ENCODE results near the gene ILRUN.
"Not testable (repeated sequence)": the region's sequence is repeated elsewhere in the genome, so short reads cannot be mapped to it uniquely, and the experiment has no call there.

ILRUN gene

GRCh38 chr6:34663371-34663770 lies 33.2 kb downstream of the ILRUN start:
- no peak for DNase-seq

GRCh38 chr6:34661357-34661756 lies 35.2 kb downstream of the ILRUN start:
- no peak for DNase-seq

- no peak for DNase-seq
These were observed 37.8 kb downstream of the ILRUN start for GRCh38 chr6:34658605-34659265.

- DNase-seq: not testable (repeated sequence)
These were observed 38.5 kb downstream of the ILRUN start for GRCh38 chr6:34657979-34658480.

GRCh38 chr6:34657307-34657978 lies 39.1 kb downstream of the ILRUN start:
- no peak for DNase-seq

- no peak for DNase-seq
These were observed 39.6 kb downstream of the ILRUN start for GRCh38 chr6:34657037-34657306.

GRCh38 chr6:34656378-34657036 lies 40.1 kb downstream of the ILRUN start:
- peak; percentile 48 for DNase-seq

GRCh38 chr6:34655876-34656377 lies 40.6 kb downstream of the ILRUN start:
- DNase-seq: not testable (repeated sequence)

- no peak for DNase-seq
These were observed 42.4 kb downstream of the ILRUN start for GRCh38 chr6:34654061-34654710.

GRCh38 chr6:34652263-34652662 lies 44.3 kb downstream of the ILRUN start:
- no peak for DNase-seq

- DNase-seq: no peak
These were observed 45.7 kb downstream of the ILRUN start for GRCh38 chr6:34650823-34651222.

- not testable (repeated sequence) for DNase-seq
These were observed 46.3 kb downstream of the ILRUN start for GRCh38 chr6:34650232-34650631.

GRCh38 chr6:34648806-34649205 lies 47.8 kb downstream of the ILRUN start:
- no peak for DNase-seq
